Stimulated activated CD8-positive, alpha-beta memory T cell treated with anti-CD3 and anti-CD28 coated beads, Interleukin-2, amount 100 ng/mL, for 1 hour (primary cell): Measurements from ENCODE around the gene SRPRA.

ENCODE experiments used
- DNase-seq, 2 donors: peaks; one replicate each; pipeline ENCODE4 v3.0.0-alpha.2; 2020; ENCODE audit warnings: low read depth in 2 of 2

Gene SRPRA

GRCh38 chr11:126231725-126232459 lies 36.8 kb downstream of the SRPRA start:
- no peak for DNase-seq

DNA sequence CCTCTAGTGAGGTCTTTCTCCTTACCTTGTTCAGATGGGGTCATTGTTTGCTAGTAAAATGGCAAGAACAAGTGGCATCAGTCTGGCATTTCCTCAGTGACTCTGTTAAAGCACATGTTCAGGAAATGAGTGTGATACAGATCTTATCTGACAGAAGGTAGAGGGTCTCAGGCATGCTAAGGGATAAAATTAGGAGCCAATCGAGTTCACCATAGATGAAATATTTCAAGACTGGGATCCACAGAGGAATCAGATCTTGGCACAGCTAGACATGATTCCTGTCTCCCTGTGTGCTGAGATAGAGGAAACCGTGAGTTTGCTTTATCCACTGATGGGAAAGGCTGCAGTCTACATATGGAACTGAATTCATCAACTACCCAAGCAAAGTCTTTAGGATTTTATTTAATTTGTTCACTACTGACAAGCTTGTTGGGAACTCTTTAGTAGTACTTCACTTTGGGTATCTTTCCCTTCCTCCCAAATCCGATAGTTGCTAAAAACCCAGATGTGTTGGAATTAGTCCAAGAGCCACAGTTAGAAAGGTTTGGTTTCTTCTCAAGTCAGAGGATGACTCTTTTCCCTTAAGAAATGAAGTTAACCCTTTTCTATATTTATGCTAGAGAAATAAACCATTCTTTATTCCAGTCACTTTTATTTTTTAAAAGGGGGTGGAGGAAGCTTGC lies 38.7 kb downstream of the SRPRA start:
- DNase-seq = no peak

- DNase-seq = no peak
Observed at GRCh38 chr11:126226334-126227084, 42.2 kb downstream of the SRPRA start.

- DNase-seq = no peak
Observed at GRCh38 chr11:126225295-126225665, 43.4 kb downstream of the SRPRA start.

GRCh38 chr11:126224647-126225294 lies 43.9 kb downstream of the SRPRA start:
- DNase-seq = no peak

DNA sequence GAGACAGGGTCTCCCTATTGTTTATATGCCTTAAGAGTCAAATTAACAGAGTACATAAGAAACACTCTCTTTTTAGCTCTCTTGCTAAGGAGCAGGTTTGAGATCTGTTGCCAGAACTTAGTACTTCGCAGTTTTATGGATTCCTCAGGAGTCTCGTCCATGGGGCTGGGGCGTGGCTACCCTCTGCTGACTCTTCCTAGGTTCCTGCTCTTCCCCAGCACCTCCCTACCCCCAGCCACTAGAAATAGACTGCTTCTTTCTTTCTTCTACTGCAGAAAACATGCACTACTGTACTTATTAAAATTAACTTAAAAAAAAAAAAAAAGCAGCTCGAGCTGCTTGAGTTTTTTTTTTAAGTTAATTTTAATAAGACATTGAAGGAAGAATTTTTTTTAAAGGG lies 49.1 kb downstream of the SRPRA start:
- DNase-seq = no peak

DNA sequence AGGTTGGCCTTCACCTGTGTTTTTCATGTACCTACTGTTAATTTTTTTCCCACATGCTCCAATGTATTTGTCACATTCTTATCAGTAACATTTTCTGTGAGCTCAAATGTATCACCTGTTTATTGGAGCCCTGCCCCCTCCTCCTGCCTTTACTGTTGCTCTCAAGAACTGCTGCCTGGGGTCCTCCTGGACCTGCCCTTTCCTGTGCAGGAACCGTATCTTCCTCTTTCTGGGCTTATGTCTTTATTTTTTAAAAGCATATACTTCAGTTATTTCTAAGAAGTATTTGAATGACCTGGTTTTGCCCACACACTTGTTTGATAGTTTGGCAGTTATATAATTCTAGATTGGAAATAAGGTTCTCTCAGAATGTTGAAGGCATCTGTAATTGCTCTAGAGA lies 51.2 kb downstream of the SRPRA start:
- DNase-seq = no peak

DNA sequence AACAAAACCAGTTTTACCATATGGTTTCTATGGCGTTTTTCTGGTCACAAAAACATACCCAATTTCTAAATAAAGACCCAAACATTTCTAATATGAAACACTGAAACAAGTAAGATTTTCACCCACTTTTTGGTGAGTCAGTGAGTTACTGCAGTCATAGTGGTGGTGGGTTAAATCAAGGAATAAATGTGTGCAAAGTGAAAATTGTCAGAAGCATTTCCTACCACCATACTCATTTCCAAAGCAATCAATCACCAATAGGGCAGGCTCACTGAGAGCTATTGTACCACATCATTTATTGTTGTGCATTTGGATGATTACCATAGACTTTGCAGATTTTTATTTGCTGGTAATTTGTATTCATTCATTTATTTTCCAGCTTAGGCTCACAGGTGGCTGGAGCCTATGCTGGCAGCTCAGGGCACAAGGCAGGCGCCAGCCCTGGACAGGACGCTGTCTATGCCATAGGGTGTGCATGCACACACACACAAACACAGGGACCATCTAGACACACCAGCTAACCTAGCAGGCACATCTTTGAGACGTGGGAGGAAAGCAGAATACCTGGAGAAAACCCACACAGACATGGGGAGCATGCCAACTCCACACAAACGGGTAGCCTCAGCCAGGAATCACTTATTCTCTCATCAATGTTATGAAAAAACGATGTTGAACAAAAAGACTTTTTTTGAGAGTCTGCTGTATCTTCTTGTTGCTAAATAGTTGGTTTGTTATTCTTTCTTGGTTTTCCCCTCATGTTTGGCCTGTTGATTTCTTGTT lies 52.0 kb downstream of the SRPRA start:
- no peak for DNase-seq

DNA sequence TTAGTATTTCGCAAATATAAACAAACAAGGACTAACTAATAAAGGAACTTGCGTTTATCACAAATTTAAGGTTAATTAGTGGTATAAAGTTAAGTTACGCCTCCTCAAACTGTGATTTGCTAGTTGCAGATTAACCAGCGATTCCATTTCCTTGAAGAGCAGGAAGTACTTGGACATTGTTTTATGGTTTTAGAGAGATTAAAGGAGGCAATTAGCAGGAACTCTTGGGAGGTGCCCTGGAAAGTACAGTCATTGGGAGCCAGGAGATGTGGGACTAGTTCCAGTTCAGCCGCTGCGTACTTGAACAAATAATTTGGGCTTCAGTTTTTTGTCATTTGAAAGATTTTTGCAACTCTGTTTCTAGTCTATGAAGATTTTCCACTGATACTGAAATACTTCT lies 53.9 kb downstream of the SRPRA start:
- DNase-seq = no peak

GRCh38 chr11:126214441-126214840 lies 54.3 kb downstream of the SRPRA start:
- DNase-seq = no peak
